HG03097 (cell line): ENCODE results near the gene KRTAP16-1.
"Not testable (repeated sequence)": the region's sequence is repeated elsewhere in the genome, so short reads cannot be mapped to it uniquely, and the experiment has no call there.

ENCODE experiments used
- ATAC-seq: cut with Tn5 transposase; IDR thresholded peaks from one replicate; pipeline ENCODE4 v1.9.1; 2021; ENCODE audit not compliant: unreplicated experiment, low FRiP score

Gene KRTAP16-1

GRCh38 chr17:41304091-41304490 is 5.0 kb downstream of the KRTAP16-1 start:
- no peak for ATAC-seq

DNA sequence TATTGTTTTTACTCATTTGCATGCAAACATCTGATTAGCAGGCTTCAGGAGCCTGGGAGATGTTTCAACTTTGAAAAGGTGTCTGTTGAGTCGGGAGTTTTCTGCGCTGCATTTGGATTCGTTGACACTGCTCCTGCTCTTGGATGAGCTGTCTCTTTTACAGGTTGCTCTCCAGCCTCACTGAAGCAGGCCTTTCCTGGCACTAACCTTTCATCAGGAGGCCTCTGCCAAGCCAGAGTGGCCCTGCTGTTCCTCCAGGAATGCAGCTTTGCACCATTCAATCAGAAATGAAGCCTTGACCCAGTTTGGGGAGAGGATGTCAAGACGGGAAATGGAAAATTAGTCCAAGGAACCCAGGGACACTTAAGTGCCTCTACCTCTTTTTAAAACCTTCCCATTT is 6.1 kb downstream of the KRTAP16-1 start:
- no peak for ATAC-seq

- no peak for ATAC-seq
Measured at GRCh38 chr17:41301916-41302901, 6.9 kb downstream of the KRTAP16-1 start, which contains the start of gene KRTAP29-1. KRTAP29-1 (minus strand) TSS chr17:41302851; CDS start chr17:41302851, 0 bp downstream.

GRCh38 chr17:41301204-41301790 is 7.8 kb downstream of the KRTAP16-1 start:
- ATAC-seq, result no peak

GRCh38 chr17:41298458-41299135 is 10.5 kb downstream of the KRTAP16-1 start:
- ATAC-seq, result no peak

DNA sequence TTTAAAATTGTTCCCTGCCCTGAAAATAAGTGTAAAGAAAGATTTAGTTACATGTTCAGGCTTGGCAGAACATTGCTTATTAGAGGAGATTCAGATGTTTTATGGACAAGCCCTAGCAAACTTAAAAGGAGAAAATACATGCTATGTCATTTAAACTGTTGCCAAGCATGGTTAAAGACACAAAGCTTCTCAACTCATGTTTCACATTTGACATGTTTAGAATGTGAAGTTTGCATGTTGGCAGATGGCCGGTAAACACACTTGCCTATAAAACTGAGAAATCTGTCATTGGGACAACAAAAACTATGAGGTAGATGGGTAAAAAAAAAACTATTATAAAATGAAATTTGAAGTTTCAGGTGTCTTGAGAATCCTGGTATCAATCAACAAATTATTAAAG is 12.3 kb downstream of the KRTAP16-1 start:
- no peak for ATAC-seq

- ATAC-seq, result no peak
Measured at GRCh38 chr17:41294016-41294415, 15.1 kb downstream of the KRTAP16-1 start.

DNA sequence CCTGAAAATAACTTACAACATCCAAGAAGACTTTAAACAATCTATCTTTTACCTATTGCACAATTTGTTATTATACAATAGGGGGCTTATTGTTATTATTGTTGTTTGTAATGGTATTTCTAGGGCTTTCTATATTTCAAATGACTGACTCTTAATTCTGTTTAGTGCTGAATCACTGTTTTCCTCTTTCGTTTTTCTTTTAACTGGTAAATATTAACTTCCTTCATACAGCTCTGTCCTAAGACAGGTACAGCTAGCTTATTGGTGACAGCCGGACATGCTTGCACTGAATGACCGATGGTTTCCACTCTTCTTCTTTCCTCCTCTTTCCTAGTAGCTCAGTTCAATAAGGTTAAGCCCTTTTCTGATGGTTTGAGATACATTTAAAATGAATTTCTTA is 22.1 kb downstream of the KRTAP16-1 start:
- ATAC-seq, result no peak

DNA sequence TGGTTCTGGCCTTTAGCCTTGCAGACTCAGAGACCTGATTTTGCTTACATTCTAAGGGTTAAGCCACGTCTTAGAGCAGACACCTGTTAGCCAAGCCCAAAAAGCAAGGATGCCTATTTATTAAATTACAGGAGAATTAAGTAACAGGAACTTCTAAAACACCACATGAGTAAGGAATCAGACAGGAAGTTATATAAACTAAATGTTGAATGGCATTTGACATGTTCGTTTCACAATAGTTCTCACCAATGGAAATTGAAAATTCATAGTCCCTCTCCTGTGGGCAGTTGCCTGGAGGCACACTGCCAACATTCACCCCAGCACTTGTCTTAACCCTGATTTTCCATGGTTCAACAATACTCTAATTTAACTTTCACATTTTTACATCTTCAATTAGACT is 24.6 kb downstream of the KRTAP16-1 start:
- ATAC-seq, result no peak

DNA sequence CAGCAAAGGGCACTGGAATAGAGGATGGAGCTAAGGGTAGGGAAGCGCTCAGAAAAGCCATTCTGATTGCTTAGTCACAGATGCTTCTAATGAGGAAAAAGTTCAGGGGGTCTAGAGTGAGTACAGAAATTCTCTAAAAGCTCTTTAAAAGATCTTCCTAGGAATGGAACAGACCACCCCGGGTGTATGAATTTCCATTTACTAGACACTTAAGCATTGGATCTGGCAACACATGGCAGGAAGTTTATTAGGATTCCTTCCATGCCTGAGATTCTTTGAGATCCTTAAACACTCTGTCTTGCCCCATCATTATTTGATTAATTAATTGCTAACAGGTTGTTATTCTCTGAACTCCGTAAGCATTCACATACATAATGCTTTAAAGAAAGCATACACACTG is 25.1 kb downstream of the KRTAP16-1 start:
- ATAC-seq, result no peak

DNA sequence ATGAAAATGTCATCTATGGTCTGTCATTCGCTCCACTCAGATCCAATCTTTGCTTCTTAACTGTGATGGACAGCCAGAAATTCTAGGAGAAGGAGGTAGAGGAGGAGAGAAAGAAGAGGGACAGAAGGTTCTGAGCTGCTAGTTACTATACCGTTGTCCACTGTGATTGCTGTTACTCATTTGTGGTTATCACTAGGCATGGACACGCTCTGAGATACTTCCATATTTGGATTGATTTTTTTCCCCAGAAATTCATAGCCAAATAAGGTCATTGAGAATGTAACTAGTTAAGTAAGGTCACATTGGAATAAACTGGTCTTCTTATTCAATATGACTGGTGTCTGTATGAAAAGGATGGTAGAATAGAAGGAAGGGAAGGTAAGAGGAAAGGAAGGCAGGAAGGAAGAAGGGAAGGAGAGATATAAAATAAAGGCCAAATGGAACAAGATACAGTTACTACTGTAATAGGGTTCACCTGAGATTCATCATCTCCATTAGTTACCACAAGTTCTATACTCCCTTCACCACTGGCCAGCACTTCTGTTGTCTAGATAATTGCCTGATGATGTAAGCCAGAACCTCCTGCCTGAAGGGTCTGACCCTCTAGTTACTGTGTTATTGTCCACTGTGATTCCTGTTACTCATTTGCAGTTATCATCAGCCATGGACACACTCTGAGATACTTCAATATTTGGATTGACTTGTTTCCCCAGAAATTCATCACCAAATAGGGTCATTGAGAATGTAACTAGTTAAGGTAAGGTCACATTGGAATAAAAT is 30.7 kb downstream of the KRTAP16-1 start:
- no peak for ATAC-seq

DNA sequence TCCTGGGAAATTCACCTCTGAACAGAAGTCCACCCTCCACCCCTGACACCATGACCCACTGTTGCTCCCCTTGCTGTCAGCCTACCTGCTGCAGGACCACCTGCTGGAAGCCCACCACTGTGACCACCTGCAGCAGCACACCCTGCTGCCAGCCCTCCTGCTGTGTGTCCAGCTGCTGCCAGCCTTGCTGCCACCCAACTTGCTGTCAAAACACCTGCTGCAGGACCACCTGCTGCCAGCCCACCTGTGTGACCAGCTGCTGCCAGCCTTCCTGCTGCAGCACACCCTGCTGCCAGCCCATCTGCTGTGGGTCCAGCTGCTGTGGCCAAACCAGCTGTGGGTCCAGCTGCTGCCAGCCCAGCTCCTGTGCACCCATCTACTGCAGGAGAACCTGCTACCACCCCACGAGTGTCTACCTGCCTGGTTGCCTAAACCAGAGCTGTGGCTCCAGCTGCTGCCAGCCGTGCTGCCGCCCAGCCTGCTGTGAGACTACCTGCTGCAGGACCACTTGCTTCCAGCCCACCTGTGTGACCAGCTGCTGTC is 33.4 kb downstream of the KRTAP16-1 start, which contains the start of gene KRTAP9-7:
Gene KRTAP9-7, plus strand, starts transcription at position 51 of the 543 bp plus-strand sequence. Its CDS starts 0 bp downstream, at position 51.
- ATAC-seq, result not testable (repeated sequence)

- no peak for ATAC-seq
Measured at GRCh38 chr17:41271858-41272257, 37.3 kb downstream of the KRTAP16-1 start.

GRCh38 chr17:41271323-41271722 is 37.8 kb downstream of the KRTAP16-1 start:
- ATAC-seq, result not testable (repeated sequence)

GRCh38 chr17:41267711-41268110 is 41.4 kb downstream of the KRTAP16-1 start:
- ATAC-seq, result no peak

- no peak for ATAC-seq
Measured at GRCh38 chr17:41265078-41265477, 44.0 kb downstream of the KRTAP16-1 start, which contains the start of gene KRTAP9-6. KRTAP9-6 (plus strand) TSS chr17:41265378; CDS start chr17:41265378, 0 bp downstream.

DNA sequence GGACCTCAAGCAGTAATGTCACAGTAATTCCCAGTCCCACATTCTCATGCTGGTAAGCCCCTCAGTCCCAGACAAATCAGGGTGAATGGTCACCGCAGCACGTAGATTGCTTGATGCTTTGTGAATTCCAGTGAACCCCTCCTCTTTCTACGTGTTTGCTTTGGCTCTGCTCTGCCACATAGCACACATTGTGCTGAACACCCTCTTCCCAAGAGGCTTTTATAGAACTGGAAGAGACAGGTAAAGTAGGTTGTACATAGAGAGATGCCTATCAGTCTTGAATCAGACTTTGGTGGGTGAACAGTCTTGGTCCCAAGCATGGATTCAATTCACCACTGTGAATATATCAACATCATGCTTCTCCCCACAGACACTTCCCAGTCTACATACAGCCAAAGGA is 44.5 kb downstream of the KRTAP16-1 start:
- no peak for ATAC-seq

DNA sequence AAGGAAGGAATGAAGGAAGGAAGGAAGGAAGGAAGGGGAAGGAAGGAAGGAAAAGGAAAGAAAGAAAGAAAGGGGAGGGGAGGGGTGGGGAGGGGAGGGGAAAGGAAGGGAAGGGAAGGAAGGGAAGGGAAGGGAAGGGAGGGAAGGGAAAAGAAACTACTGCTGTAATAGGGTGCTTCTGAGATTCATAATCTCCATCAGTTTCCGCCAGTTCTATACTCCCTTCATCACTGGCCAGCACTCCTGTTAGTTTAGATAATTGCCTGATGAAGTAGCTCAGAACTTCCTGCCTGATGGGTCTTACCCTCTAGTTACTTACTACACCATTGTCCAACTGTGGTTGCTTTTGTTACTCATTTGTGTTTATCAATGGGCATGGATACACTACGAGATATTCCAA is 45.9 kb downstream of the KRTAP16-1 start:
- no peak for ATAC-seq

DNA sequence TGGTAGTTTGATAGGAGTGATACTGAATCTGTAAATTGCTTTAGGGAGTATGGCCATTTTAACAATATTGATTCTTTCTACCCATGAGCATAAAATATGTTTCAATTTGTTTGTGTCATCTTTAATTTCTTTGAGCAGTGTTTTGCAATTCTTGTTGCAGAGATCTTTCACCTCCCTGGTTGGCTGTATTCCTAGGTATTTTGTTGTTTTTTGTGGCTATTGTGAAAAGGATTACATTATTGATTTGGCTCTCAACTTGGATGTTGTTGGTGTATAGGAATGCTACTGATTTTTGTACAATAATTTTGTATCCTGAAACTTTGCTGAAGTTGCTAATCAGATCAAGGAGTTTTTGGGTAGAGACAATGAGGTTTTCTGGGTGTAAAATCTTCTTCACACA is 50.7 kb downstream of the KRTAP16-1 start:
- ATAC-seq, result no peak
